Peyer's patch (tissue), 4 donors: ENCODE data around the gene OPN1MW.
"Not testable (repeated sequence)": the region's sequence is repeated elsewhere in the genome, so short reads cannot be mapped to it uniquely, and the experiment has no call there.

Experiments used
- CTCF ChIP-seq, 6 experiments: fragments of 450-650 bp in 4 of 6; fragments of 200-600 bp in 2 of 6; sonication (generic) in 1 of 6; IDR thresholded peaks; one replicate each; pipeline ENCODE4 v1.5.1; 2017 to 2019; ENCODE audit warnings: antibody characterized with exemption in 6 of 6, mild to moderate bottlenecking in 3 of 6, moderate library complexity in 1 of 6
- POLR2A ChIP-seq, 2 donors: fragments of 450-650 bp; IDR thresholded peaks; one replicate each; pipeline ENCODE4 v1.5.1; 2017; ENCODE audit warnings: antibody characterized with exemption in 2 of 2, mild to moderate bottlenecking in 2 of 2, moderate library complexity in 2 of 2

- not testable (repeated sequence) for TF ChIP-seq POLR2A, CTCF (IDR thresholded peaks at IDR 0.05)
These were observed 26.2 kb upstream of the OPN1MW start for GRCh38 chrX:154156221-154156620.
